ENCODE results near the gene CTDSP1.

The CTDSP1 gene

GRCh38 chr2:218400167-218400929 is 680 bp downstream of the CTDSP1 start:
- DNase-seq, result no peak

DNA sequence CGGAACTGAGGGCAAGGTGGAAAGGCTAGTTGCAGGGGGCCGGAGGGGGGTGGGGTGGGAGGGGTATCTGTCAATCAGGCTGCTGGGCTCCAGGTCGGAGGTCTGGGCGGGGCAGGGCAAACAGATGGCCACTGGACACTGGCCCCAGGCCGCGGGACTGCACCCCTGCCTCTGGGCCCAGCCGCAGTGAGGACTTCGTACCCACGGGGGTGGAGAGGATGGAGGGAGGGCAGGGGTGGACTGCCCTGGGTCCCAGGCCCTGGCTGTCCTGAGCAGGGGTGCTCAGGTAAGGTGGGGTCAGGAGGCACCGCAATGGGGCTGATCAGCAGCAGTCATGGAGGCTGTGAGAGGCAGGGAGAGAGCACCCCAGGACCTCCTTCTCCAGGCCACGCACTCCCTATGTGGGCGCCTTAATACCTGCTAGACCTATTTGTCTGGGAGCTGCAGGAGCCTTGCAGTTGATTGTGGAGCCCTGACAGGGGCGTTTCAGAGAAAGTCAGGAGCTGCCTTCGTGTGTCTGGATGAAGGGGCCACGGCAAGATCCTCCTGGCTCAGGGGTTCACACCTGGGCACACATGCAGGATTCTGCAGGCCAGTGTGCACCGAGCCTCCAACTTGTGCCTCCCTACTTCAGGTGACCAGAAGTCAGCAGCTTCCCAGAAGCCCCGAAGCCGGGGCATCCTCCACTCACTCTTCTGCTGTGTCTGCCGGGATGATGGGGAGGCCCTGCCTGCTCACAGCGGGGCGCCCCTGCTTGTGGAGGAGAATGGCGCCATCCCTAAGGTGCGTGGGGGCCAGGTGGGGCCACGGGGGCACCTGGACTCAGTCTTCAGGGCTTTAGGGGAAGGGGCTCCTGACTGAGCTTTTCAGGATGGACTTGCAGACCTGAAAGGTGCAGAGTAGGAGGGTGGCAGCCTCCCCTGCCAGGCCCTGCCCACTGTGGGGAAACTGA is 1.5 kb downstream of the CTDSP1 start:
- no peak for DNase-seq

GRCh38 chr2:218401890-218402289 is 2.2 kb downstream of the CTDSP1 start:
- DNase-seq, result no peak

- no peak for DNase-seq
These were observed 2.8 kb downstream of the CTDSP1 start for GRCh38 chr2:218402491-218402901.

GRCh38 chr2:218402911-218403411 is 3.3 kb downstream of the CTDSP1 start:
- no peak for DNase-seq

DNA sequence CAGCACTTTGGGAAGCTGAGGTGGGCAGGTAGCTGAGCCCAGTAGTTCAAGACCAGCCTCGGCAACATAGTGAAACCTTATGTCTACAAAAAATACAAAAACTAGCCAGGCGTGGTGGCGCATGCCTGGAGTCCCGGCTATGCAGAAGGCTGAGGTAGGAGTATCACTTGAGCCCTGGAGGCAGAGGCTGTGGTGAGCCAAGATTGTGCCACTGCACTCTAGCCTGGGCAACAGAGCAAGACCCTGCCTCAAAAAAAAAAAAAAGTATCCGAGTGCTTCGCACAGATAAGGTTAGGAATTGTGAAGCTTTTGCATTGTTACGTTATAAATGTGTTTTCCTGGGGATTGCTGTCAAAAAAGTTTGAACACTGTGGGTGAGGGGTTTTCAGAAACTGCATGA is 4.1 kb downstream of the CTDSP1 start:
- no peak for DNase-seq

DNA sequence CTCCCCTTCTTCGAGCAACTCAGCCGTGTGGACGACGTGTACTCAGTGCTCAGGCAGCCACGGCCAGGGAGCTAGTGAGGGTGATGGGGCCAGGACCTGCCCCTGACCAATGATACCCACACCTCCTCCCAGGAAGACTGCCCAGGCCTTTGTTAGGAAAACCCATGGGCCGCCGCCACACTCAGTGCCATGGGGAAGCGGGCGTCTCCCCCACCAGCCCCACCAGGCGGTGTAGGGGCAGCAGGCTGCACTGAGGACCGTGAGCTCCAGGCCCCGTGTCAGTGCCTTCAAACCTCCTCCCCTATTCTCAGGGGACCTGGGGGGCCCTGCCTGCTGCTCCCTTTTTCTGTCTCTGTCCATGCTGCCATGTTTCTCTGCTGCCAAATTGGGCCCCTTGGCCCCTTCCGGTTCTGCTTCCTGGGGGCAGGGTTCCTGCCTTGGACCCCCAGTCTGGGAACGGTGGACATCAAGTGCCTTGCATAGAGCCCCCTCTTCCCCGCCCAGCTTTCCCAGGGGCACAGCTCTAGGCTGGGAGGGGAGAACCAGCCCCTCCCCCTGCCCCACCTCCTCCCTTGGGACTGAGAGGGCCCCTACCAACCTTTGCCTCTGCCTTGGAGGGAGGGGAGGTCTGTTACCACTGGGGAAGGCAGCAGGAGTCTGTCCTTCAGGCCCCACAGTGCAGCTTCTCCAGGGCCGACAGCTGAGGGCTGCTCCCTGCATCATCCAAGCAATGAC is 4.8 kb downstream of the CTDSP1 start:
- DNase-seq, result no peak

GRCh38 chr2:218405086-218405745 is 5.5 kb downstream of the CTDSP1 start:
- no peak for DNase-seq

- DNase-seq, result no peak
These were observed 6.1 kb downstream of the CTDSP1 start for GRCh38 chr2:218405746-218406208.

- DNase-seq, result peak; percentile 82
These were observed 6.7 kb downstream of the CTDSP1 start for GRCh38 chr2:218406209-218406948.

DNA sequence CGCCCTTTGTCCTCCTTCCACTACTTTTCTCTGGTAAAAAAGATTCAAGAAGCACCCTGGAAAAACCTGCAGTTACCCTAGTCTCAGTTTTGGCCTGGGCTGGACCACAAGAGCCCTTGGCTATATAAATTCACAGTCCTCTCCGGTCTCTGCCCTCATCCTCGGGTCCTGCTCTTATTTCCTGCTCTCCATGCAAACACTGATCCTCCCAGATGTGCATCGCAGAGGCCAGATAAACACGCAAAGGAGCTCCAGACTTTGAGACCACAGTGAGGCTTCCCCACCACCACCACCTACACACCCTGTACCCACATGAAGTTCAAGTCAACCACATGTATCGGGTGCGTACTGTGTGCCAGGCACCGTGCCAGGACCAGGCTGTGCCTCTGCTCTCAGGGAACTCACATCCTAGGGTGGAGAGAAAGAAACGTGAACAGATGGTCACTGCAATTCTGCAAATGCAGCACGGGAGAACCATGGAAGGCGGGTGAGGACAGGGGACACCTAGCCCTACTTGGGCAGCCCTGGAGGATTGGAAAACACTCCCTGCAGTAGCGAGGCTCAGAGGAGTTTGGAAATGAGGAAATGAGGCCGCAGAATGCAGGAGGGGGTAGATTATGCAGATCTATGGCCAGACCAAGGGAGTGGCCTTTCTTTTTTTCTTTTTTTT is 7.4 kb downstream of the CTDSP1 start:
- DNase-seq, result peak; percentile 51

- no peak for DNase-seq
These were observed 8.0 kb downstream of the CTDSP1 start for GRCh38 chr2:218407717-218408116.

- no peak for DNase-seq
These were observed 18.7 kb downstream of the CTDSP1 start for GRCh38 chr2:218418321-218418716.

- no peak for DNase-seq
These were observed 19.2 kb downstream of the CTDSP1 start, which contains the start of gene VIL1 for GRCh38 chr2:218418717-218419458. VIL1 (plus strand) TSS chr2:218419123; CDS start chr2:218423779, 4,656 bp downstream.

DNA sequence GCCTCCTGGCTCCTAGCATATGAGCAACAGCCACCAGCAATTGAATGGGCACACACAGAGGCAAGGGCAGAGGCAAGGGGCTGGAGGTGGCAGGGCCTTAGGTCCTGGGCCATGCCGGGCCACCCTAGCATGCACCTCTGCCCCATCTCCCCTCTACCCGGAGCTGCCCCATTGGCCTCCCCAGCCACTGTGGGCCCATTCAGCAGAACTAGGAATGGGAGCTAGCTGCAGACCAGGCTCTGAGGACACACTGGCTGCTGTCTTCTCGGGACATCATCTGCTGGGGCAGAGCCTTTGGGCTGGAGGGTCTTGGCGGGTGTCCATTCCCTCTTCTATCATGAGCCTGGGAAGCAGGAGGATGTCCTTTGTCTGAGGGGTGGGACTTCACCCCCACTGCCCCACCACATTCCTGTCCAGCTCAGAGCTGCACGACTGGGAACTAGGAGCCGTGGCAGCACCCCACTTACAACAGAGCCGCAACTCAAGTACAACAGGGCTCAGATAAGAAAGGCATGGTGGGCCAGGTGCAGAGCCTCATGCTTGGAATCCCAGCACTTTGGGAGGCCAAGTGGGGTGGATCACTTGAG is 20.1 kb downstream of the CTDSP1 start:
- no peak for DNase-seq

- DNase-seq, result no peak
These were observed 21.4 kb downstream of the CTDSP1 start for GRCh38 chr2:218421027-218421426.

GRCh38 chr2:218422403-218423086 is 22.9 kb downstream of the CTDSP1 start:
- DNase-seq, result no peak

- no peak for DNase-seq
These were observed 23.9 kb downstream of the CTDSP1 start for GRCh38 chr2:218423584-218423983.

- no peak for DNase-seq
These were observed 25.9 kb downstream of the CTDSP1 start for GRCh38 chr2:218425531-218425930.

All from activated CD4-positive, alpha-beta T cell treated with anti-CD3 and anti-CD28 coated beads for 1 hour (primary cell).